ENCODE results near the gene TRERF1. TPM values are rescaled to one million over a fixed set of nuclear protein-coding genes. Genes with fewer than 3 reads are reported as not detected.

The TRERF1 gene
- polyA plus RNA-seq, 3 donors: 0.58 to 10.0 (median 2.0) TPM

DNA sequence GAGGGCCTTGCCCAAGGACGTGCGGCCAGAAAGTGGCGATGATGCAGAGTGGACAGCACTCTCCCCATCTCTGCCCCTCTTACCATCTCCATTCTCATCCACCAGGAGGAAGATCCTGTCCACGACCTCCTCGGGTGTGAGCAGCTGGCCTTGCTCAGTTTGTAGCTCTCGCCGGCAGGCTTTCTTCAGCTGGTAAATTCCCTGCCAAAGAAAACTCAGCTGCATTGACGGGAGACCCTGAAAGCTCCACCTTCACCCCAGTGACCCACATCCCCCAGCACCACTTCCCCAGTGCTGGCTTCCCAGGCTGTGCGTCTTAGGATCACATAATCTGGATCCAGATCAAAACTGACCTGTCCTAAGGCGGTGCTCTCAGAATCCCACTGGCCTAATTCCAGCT is 266.1 kb downstream of the TRERF1 start:
- H3K79me2 ChIP-seq (ENCODE audit: insufficient read depth, low read length): no peaks in the 10 kb centered on the region

DNA sequence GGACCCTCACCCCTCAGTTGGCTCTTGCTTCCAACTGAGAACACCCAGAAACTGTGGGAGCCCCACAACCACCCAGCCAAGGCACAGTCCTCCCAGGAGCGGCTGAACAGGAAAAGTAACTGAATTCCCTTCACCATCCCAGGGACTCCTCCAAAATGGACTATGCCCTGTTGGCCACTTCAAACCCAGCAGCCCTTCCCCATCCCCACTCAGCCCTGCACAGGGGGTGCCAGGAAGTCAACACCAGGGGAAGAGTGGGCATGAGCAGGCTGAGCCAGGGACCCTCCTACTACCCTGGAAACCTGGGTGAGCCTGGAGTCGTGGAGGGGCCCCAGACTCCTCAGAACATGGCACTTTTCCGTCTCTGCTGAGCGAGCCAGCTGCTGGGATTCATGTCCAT is 267.3 kb downstream of the TRERF1 start:
- no peak overlapping the region for H3K27ac Mint-ChIP-seq
- H3K4me3 Mint-ChIP-seq: no peak overlapping the region
- Histone ChIP-seq H4K20me1 (ENCODE audit: insufficient read depth, low read length) (no peaks in the 10 kb centered on the region), H3K36me3 (replicated peaks in 1 of 2; ENCODE audit: control insufficient read depth in 1 of 2, insufficient read depth in 2 of 2, low read length in 2 of 2) (no peaks in the 10 kb centered on the region), H3K4me1 (ENCODE audit: control insufficient read depth in 1 of 2, insufficient read depth in 2 of 2, low read length in 2 of 2) (no peaks in the 10 kb centered on the region), H2AFZ (ENCODE audit: insufficient read depth, low read depth, low read length, poor library complexity, severe bottlenecking) (no peak overlapping the region), H3K27me3 (ENCODE audit: control insufficient read depth in 2 of 2, insufficient read depth in 2 of 2, low read length in 2 of 2) (no peaks in the 10 kb centered on the region), H3K4me3 (replicated peaks in 1 of 3; ENCODE audit: low read depth in 2 of 3, low read length in 3 of 3) (no peak overlapping the region), H3K27ac (ENCODE audit: low read depth in 1 of 2, low read length in 2 of 2) (no peak overlapping the region), H3K9me3 (replicated peaks in 1 of 2; ENCODE audit: control insufficient read depth in 1 of 2, insufficient read depth in 1 of 2, low read length in 2 of 2) (no peaks in the 10 kb centered on the region), H3K79me2 (ENCODE audit: insufficient read depth, low read length) (no peaks in the 10 kb centered on the region), H3K4me2 (replicated peaks; ENCODE audit: extremely low read depth, low read length, poor library complexity, severe bottlenecking) (no peak overlapping the region), H3K9ac (ENCODE audit: insufficient read depth, low read length, poor library complexity, severe bottlenecking) (no peak overlapping the region)
- TF ChIP-seq, protein P1, sequence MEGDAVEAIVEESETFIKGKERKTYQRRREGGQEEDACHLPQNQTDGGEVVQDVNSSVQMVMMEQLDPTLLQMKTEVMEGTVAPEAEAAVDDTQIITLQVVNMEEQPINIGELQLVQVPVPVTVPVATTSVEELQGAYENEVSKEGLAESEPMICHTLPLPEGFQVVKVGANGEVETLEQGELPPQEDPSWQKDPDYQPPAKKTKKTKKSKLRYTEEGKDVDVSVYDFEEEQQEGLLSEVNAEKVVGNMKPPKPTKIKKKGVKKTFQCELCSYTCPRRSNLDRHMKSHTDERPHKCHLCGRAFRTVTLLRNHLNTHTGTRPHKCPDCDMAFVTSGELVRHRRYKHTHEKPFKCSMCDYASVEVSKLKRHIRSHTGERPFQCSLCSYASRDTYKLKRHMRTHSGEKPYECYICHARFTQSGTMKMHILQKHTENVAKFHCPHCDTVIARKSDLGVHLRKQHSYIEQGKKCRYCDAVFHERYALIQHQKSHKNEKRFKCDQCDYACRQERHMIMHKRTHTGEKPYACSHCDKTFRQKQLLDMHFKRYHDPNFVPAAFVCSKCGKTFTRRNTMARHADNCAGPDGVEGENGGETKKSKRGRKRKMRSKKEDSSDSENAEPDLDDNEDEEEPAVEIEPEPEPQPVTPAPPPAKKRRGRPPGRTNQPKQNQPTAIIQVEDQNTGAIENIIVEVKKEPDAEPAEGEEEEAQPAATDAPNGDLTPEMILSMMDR (IDR thresholded peaks at IDR 0.05): no peak
- no peaks in the 10 kb centered on the region for H3K36me3 Mint-ChIP-seq
- no peak for DNase-seq
- intact Hi-C loops (cut with micrococcal nuclease): no loop called here
- 95% methylated on average over 4 of the region's 4 CpGs for WGBS (ENCODE audit: insufficient coverage)
- H3K4me1 Mint-ChIP-seq: no peaks in the 10 kb centered on the region
- H3K27me3 Mint-ChIP-seq (ENCODE audit: low read depth in 3 of 3): peaks cover 2 to 4% (median 2%) of the 10 kb centered on the region in 3 donors
- H3K9me3 Mint-ChIP-seq: no peaks in the 10 kb centered on the region

More for the DNA sequence above, 266.1 kb downstream of the TRERF1 start:
- Histone ChIP-seq H3K4me3 (replicated peaks in 1 of 3; ENCODE audit: low read depth in 2 of 3, low read length in 3 of 3) (no peak overlapping the region), H3K27me3 (ENCODE audit: control insufficient read depth in 2 of 2, insufficient read depth in 2 of 2, low read length in 2 of 2) (no peaks in the 10 kb centered on the region), H3K4me2 (replicated peaks; ENCODE audit: extremely low read depth, low read length, poor library complexity, severe bottlenecking) (no peak overlapping the region), H4K20me1 (ENCODE audit: insufficient read depth, low read length) (no peaks in the 10 kb centered on the region), H3K4me1 (ENCODE audit: control insufficient read depth in 1 of 2, insufficient read depth in 2 of 2, low read length in 2 of 2) (no peaks in the 10 kb centered on the region), H2AFZ (ENCODE audit: insufficient read depth, low read depth, low read length, poor library complexity, severe bottlenecking) (no peak overlapping the region), H3K9ac (ENCODE audit: insufficient read depth, low read length, poor library complexity, severe bottlenecking) (no peak overlapping the region), H3K36me3 (replicated peaks in 1 of 2; ENCODE audit: control insufficient read depth in 1 of 2, insufficient read depth in 2 of 2, low read length in 2 of 2) (no peaks in the 10 kb centered on the region), H3K27ac (ENCODE audit: low read depth in 1 of 2, low read length in 2 of 2) (no peak overlapping the region), H3K9me3 (replicated peaks in 1 of 2; ENCODE audit: control insufficient read depth in 1 of 2, insufficient read depth in 1 of 2, low read length in 2 of 2) (no peaks in the 10 kb centered on the region)
- no peaks in the 10 kb centered on the region for H3K4me1 Mint-ChIP-seq
- WGBS (ENCODE audit: insufficient coverage): 93% methylated on average over 10 of the region's 10 CpGs
- no peak overlapping the region for H3K4me3 Mint-ChIP-seq
- no peaks in the 10 kb centered on the region for H3K9me3 Mint-ChIP-seq
- no peaks in the 10 kb centered on the region for H3K36me3 Mint-ChIP-seq
- DNase-seq: no peak
- no peak overlapping the region for H3K27ac Mint-ChIP-seq
- TF ChIP-seq, protein P1 (IDR thresholded peaks at IDR 0.05): no peak
- intact Hi-C loops (cut with micrococcal nuclease): no loop called here
- peaks cover 0 to 4% (median 2%) of the 10 kb centered on the region in 3 donors for H3K27me3 Mint-ChIP-seq (ENCODE audit: low read depth in 3 of 3)
